Adrenal gland (tissue), 5 donors: ENCODE data around the gene PSMA5.

ENCODE experiments used
- CTCF ChIP-seq, 6 experiments: fragments of 450-650 bp in 4 of 6; fragments of 200-600 bp in 2 of 6; sonication (generic) in 1 of 6; IDR thresholded peaks; 1 replicate in 5 of 6; 2 replicates in 1 of 6; pipeline versions ENCODE4 v1.5.1 to v1.8.0; 2016 to 2021; ENCODE audit warnings: antibody characterized with exemption in 6 of 6, mild to moderate bottlenecking in 2 of 6, moderate library complexity in 1 of 6
- POLR2A ChIP-seq, 2 donors: fragments of 450-650 bp; IDR thresholded peaks; one replicate each; pipeline ENCODE4 v1.6.1; 2017; ENCODE audit warnings: antibody characterized with exemption in 2 of 2, mild to moderate bottlenecking in 2 of 2, moderate library complexity in 1 of 2
- donor health status: DM: no; HTN: no; CAD: no.

- TF ChIP-seq CTCF (IDR thresholded peaks at IDR 0.05) (no peak), POLR2A (IDR thresholded peaks at IDR 0.05) (no peak)
Measured at GRCh38 chr1:109433322-109433721, 7.1 kb upstream of the PSMA5 start.
